ENCODE data around the gene OR10H2.
"Not testable (repeated sequence)": the region's sequence is repeated elsewhere in the genome, so short reads cannot be mapped to it uniquely, and the experiment has no call there.

The OR10H2 gene

DNA sequence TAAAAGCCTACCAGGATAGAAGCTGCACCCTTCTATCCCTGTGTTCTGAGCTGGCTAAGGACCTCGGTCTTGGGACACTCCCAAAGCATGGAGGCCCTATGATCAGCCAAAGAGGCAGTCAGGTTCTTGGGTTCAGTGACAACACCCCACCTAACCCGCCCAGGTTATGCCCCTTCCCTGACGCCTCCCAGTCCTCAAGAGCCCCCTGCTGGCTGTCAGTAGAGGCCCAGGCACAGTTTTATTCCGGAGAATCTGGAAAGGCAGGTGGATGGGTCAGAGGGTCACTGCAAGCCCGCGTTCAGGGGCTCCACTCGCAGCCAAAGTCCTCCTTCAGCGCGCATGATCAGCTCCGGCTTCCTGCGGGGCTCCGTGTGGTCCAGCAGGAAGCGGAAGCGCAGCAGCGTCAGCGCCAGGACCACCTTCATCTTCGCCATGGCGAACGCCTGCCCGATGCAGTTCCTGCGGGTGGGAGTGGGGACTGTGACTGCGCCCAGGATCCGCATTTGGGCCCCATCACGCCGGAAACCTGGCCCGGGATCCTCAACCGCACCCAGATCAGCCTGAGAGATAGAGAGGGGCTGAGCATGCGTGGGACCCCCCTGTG, 32.2 kb downstream of the OR10H2 start:
- in situ Hi-C loops (cut with HindIII; ENCODE audit: low sequenced_read_pairs): no loop called here

DNA sequence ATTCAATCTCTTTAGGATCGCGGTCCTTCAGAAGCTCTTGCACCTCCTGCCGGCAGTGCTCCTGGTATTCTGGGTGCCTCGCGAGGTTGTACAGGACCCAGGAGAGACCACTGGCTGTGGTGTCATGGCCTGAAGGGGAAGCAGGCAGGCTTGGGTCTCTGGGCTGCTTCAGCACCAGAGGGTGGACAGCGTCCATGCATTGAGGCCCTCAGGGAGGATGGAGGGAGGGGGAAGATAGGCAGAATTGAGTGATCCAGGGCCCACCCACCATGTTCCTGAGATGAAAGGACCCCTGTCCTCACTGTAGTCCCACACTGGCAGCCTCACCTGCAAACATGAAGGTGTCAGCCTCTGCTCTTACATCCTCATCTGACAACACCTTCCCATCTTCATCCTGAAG, 41.8 kb downstream of the OR10H2 start:
- in situ Hi-C loops (cut with HindIII; ENCODE audit: low sequenced_read_pairs): no loop called here

DNA sequence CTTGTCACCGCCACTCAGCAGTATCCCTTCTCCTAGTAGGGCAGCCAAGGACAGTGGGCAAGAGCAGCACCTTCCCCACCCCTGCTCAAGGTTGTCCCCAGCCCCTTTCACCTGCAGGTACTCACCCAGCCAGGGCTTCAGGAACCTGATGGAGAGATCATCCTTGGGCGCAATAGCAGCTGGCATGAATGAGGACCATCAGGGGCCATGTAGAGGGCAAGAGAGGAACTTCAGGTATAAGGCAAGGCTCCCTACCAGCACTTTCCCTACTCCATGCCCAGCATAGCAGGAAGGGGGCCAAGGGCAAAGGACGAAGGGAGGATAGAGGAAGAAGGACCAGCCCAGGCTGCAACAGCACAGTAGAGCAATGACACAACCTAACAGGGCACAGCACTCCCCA, 46.3 kb downstream of the OR10H2 start:
- in situ Hi-C loops (cut with HindIII; ENCODE audit: low sequenced_read_pairs): not testable (repeated sequence)

DNA sequence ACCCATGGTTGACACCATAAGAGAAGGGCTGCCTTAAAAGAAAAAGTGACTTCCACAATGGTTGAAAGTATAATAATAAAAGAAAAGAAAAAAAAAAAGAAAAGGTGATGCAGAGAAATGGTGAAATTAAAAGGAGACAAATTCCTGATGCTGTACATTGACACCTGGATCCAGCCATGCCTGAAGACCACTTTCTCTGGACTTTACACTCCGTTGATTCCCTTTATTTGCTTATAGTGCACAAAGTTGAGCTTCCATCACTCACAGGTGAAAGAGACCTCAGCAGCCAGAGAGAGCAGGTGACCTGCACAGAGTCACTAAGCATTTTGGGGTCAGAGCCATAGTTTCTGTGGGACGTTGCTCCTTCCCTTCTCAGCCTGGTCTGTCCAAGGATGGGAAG, 47.4 kb downstream of the OR10H2 start:
- in situ Hi-C loops (cut with HindIII; ENCODE audit: low sequenced_read_pairs): no loop called here

DNA sequence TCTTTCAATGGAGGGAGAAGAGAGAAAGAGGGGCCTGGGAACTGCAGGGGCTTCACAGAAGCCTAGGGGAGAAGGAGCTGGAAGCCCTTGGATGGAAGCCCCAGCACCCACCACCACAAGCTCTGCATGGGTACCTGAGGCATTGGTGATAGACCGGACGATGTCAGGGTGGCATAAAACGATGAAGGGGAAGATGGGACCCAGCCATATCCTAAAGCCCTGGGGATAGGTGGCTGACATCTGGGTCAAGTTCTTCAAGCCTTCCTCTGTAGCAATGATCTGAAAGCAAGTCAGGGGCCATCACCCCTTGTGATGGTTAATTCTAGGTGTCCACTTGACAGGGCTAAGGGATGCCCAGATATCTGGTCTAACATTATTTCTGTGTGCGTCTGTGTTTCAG, 48.4 kb downstream of the OR10H2 start:
- in situ Hi-C loops (cut with HindIII; ENCODE audit: low sequenced_read_pairs): no loop called here

DNA sequence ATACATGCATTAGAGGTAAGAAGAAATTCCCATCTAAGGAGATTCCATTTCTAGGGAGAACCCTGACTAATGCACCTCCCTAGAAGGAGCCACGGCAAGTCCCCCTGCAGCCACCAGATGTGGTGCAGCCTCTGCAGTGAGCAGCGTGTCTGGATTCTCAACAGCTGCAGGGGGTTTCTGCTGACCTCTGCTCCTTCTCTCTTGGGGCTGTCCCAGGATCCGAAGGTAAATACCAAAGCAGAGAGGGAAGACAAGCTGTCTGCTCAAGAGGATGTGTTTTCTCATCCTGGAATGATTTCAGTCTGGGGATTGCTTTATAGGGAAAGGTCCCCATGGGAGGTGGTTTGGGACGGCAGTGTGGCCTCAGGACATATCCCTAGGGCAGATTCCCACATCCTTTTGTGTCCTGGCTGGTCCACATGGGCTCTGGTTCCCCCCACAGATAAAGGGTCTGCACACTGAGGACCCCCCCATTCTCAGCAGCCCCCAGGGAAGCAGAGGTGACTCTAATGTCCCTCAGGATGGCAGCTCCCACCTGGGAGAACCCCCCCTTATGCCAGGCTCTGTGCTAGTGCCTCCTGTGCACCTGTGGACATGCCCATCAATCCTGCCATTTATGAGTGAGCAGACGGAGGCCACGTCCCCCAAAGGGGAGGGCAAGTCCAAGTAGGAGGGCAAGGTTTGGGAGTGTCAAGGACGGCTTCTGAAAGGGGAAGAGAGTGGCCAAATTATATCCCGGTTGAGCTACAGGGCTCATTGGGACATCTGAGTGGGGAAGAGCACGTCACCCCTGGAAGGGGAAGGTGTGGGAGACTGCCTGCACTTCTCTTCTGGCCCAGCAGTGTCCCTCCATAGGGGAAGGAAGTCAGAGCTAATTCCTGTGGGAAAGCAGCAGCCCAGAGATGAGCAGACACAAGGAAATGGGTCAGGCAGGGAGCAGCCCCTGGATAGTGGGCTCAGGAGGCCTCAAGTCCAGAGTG, 49.5 kb downstream of the OR10H2 start:
- in situ Hi-C loops (cut with HindIII; ENCODE audit: low sequenced_read_pairs): no loop called here

All from DLD1 (cell line).